Measurements from ENCODE around the gene SLC9A1. TPM values are rescaled to one million over a fixed set of nuclear protein-coding genes. Genes with fewer than 3 reads are reported as not detected.

The SLC9A1 gene
- polyA plus RNA-seq, 1 of the 3 experiments (the other 2 are of a cell fraction) = 11.4 TPM

GRCh38 chr1:27101054-27101491 lies 53.9 kb downstream of the SLC9A1 start:
- Histone ChIP-seq H3K9ac (no peak overlapping the region), H3K27me3 (ENCODE audit: insufficient read depth) (no peaks in the 10 kb centered on the region), H2AFZ (ENCODE audit: low read depth) (no peak overlapping the region), H4K20me1 (ENCODE audit: insufficient read depth) (no peaks in the 10 kb centered on the region), H3K4me2 (no peak overlapping the region), H3K4me3 (ENCODE audit: low read depth in 2 of 2, low read length in 1 of 2) (no peak overlapping the region), H3K9me2 (no peaks in the 10 kb centered on the region), H3K4me1 (ENCODE audit: control insufficient read depth in 1 of 2, insufficient read depth in 2 of 2, low read depth in 1 of 2, low read length in 1 of 2) (peaks cover 15 to 19% of the 10 kb centered on the region in 2 experiments; a peak in 3 of 4 replicates), H3K79me2 (ENCODE audit: insufficient read depth) (no peaks in the 10 kb centered on the region), H3K27ac (ENCODE audit: low read depth in 2 of 2, low read length in 1 of 2) (no peak overlapping the region), H3F3A (replicated peaks; ENCODE audit: insufficient read depth) (no peaks in the 10 kb centered on the region), H3K9me3 (no peaks in the 10 kb centered on the region), H3K36me3 (replicated peaks in 1 of 2; ENCODE audit: control insufficient read depth in 1 of 2, insufficient read depth in 2 of 2, low read length in 1 of 2) (peaks cover 0 to 2% of the 10 kb centered on the region in 2 experiments)
- ChIA-PET CTCF (interaction anchor here (0.7 to 23.4 kb wide), 15 partner anchors 10 to 504 kb away, joined by 3 to 1084 read pairs (median 5); partner anchors contain the start of gene SLC9A1), POLR2A (no interaction called here)
- no peak for DNase-seq
- no peak for TF ChIP-seq IRF3 (IDR thresholded peaks at IDR 0.05; ENCODE audit: low read depth, low read length)
- no peak for TF ChIP-seq TAF1 (IDR thresholded peaks at IDR 0.05; ENCODE audit: borderline replicate concordance, low read depth, low read length)
- TF ChIP-seq MXI1 (IDR thresholded peaks at IDR 0.05; ENCODE audit: low read depth, low read length) = no peak
- TF ChIP-seq USF1 (IDR thresholded peaks at IDR 0.05; ENCODE audit: borderline replicate concordance, low read depth) = no peak
- TF ChIP-seq CTCF (IDR thresholded peaks at IDR 0.05) = no peak
- no peak for TF ChIP-seq GATA2 (CRISPR knock-in tag; IDR thresholded peaks at IDR 0.05)
- no peak for TF ChIP-seq POLR2AphosphoS5 (IDR thresholded peaks at IDR 0.05; ENCODE audit: low read depth, low read length)
- TF ChIP-seq NFIC (IDR thresholded peaks at IDR 0.05; ENCODE audit: borderline replicate concordance) = no peak
- TF ChIP-seq PBX3 (IDR thresholded peaks at IDR 0.05) = no peak
- TF ChIP-seq REST (IDR thresholded peaks at IDR 0.05; ENCODE audit: low read depth, low read length) = no peak
- no peak for TF ChIP-seq FOXM1 (IDR thresholded peaks at IDR 0.05; ENCODE audit: low read depth)
- no peak for TF ChIP-seq RXRA (IDR thresholded peaks at IDR 0.05; ENCODE audit: borderline replicate concordance, low read depth)
- no peak for TF ChIP-seq JUND (IDR thresholded peaks at IDR 0.05)
- no peak for TF ChIP-seq USF2 (IDR thresholded peaks at IDR 0.05; ENCODE audit: borderline replicate concordance, low read depth, low read length)
- no peak for TF ChIP-seq RCOR1 (IDR thresholded peaks at IDR 0.05; ENCODE audit: low read length)
- TF ChIP-seq YY1 (IDR thresholded peaks at IDR 0.05; ENCODE audit: low read depth) = no peak
- TF ChIP-seq NRF1 (IDR thresholded peaks at IDR 0.05; ENCODE audit: low read depth, low read length) = no peak
- no peak for TF ChIP-seq MAX (IDR thresholded peaks at IDR 0.05; ENCODE audit: low read depth)
- no CpG with 5 or more reads among the region's 11 CpGs for WGBS (ENCODE audit: low lambda C conversion rate)
